Fibroblast of lung (primary cell): ENCODE results near the gene PIK3CD. TPM values are rescaled to one million over a fixed set of nuclear protein-coding genes. Genes with fewer than 3 reads are reported as not detected.

Experiments
- DNase-seq, 2 donors: peaks; one replicate each; pipeline versions ENCODE4 v3.0.0 to v3.0.0-alpha.2; 2010; ENCODE audit warnings: low read depth in 2 of 2
- H2AFZ ChIP-seq: 2 replicates; pipeline ENCODE4 v1.5.1; 2012; ENCODE audit warnings: low read length, control low read depth, inconsistent platforms
- H3K27ac ChIP-seq: 2 replicates; pipeline ENCODE4 v1.5.1; 2011; ENCODE audit warnings: low read length, control low read depth; ENCODE audit not compliant: insufficient read depth
- H3K27me3 ChIP-seq: 2 replicates; pipeline ENCODE4 v1.5.1; 2011; ENCODE audit warnings: mild to moderate bottlenecking, low read length; ENCODE audit not compliant: control insufficient read depth, insufficient read depth
- H3K36me3 ChIP-seq: 2 replicates; pipeline ENCODE4 v1.5.1; 2011; ENCODE audit warnings: low read length; ENCODE audit not compliant: control insufficient read depth, insufficient read depth
- H3K4me1 ChIP-seq: 2 replicates; pipeline ENCODE4 v1.5.1; 2011; ENCODE audit warnings: low read length; ENCODE audit not compliant: control insufficient read depth, insufficient read depth; ENCODE audit errors: extremely low read depth
- H3K4me2 ChIP-seq: 2 replicates; pipeline ENCODE4 v1.5.1; 2011; ENCODE audit warnings: low read length, control low read depth; ENCODE audit not compliant: insufficient read depth; ENCODE audit errors: extremely low read depth
- H3K4me3 ChIP-seq, 4 experiments: fragments of 200-600 bp in 1 of 4; sonication (generic) in 1 of 4; replicated peaks in 1 of 4; 2 replicates each; pipeline ENCODE4 v1.5.1; 2011 to 2016; ENCODE audit warnings: low read length in 4 of 4, low read depth in 3 of 4, mild to moderate bottlenecking in 3 of 4, control low read depth in 2 of 4, inconsistent platforms in 1 of 4, mixed read lengths in 1 of 4; ENCODE audit not compliant: insufficient read depth in 1 of 4; ENCODE audit errors: control extremely low read depth in 1 of 4
- H3K79me2 ChIP-seq: 2 replicates; pipeline ENCODE4 v1.5.1; 2012; ENCODE audit warnings: mild to moderate bottlenecking, low read length, inconsistent platforms; ENCODE audit not compliant: control insufficient read depth, insufficient read depth
- H3K9ac ChIP-seq: 2 replicates; pipeline ENCODE4 v1.5.1; 2011; ENCODE audit warnings: mild to moderate bottlenecking, low read length, control low read depth; ENCODE audit not compliant: insufficient read depth
- H3K9me3 ChIP-seq: 2 replicates; pipeline ENCODE4 v1.5.1; 2012; ENCODE audit warnings: low read depth, low read length; ENCODE audit not compliant: control insufficient read depth, insufficient read depth
- H4K20me1 ChIP-seq: 2 replicates; pipeline ENCODE4 v1.5.1; 2011; ENCODE audit warnings: low read length; ENCODE audit not compliant: control insufficient read depth, insufficient read depth; ENCODE audit errors: extremely low read depth
- EZH2 ChIP-seq: IDR thresholded peaks from 2 replicates; pipeline ENCODE4 v1.5.1; 2012; ENCODE audit warnings: low read length, control low read depth, mild to moderate bottlenecking; ENCODE audit errors: missing control alignments
- polyA plus RNA-seq, 2 donors: library from polyadenylated mRNA; depleted of rRNA in 1 of 2; stranded (reverse) in 1 of 2; unstranded in 1 of 2; fragments of >200 nt; gene quantifications; 2 replicates each; pipeline ENCODE4 v1.2.1, GENCODE V29; 2011 to 2012; ENCODE audit warnings: missing spikeins in 1 of 2
- total RNA-seq: library from RNA; depleted of rRNA; stranded (reverse); fragments of >200 nt; gene quantifications from 2 replicates; pipeline ENCODE4 v1.2.1, GENCODE V29; 2014
- TF ChIP-seq, protein P1 (sequence below), 2 donors: IDR thresholded peaks in 1 of 2; conservative IDR thresholded peaks in 1 of 2; 1 replicate in 1 of 2; 2 replicates in 1 of 2; pipeline ENCODE4 v1.5.1; 2011 to 2012; ENCODE audit warnings: low read length in 2 of 2, control low read depth in 1 of 2, inconsistent platforms in 1 of 2, low read depth in 1 of 2, mild to moderate bottlenecking in 1 of 2

The PIK3CD gene
- total and polyA plus RNA-seq, 2 donors (not counting 1 experiment from before 2014, with no cell fraction given), result 2.8 to 6.4 TPM

DNA sequence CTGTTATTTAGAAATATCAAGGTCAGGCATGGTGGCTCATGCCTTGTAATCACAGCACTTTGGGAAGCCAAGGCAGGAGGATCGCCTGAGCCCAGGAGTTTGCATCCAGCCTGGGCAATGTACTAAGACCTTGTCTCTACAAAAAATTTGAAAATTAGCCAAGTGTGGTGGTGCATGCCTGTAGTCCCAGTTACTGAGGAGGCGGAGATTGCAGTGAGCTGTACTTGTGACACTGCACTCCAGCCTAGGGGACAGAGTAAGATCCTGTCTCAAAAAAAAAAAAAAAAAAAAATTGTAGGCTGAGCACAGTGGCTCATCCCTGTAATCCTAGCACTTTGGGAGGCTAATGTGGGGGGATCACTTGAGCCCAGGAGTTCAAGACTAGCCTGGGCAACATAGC, 45.3 kb downstream of the PIK3CD start:
- Histone ChIP-seq H3K4me1 (peaks cover 4% of the 10 kb centered on the region), H3K27me3 (no peaks in the 10 kb centered on the region), H3K9ac (no peak overlapping the region)

DNA sequence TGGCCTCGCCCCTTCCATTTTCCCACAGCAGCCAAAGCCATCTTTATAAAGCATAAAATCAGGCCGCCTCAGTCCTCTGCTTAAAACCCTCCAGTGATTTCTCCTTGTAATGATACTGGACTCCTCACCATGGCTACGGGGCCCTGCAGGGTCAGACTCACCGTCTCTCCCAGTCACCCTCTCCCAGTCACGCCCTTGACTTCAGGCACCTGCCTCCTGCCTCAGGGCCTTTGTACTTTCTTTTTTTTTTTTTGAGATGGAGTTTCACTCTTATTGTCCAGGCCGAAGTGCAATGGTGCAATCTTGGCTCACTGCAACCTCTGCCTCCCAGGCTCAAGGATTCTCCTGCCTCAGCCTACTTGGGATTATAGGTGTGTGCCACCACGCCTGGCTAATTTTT, 47.8 kb downstream of the PIK3CD start:
- Histone ChIP-seq H3K4me2 (no peak overlapping the region), H4K20me1 (no peaks in the 10 kb centered on the region), H3K36me3 (no peaks in the 10 kb centered on the region), H3K27ac (no peak overlapping the region), H3K9me3 (no peaks in the 10 kb centered on the region), H3K4me3 (no peak overlapping the region), H3K4me1 (peaks cover 4% of the 10 kb centered on the region), H3K79me2 (no peaks in the 10 kb centered on the region), H3K9ac (no peak overlapping the region), H3K27me3 (no peaks in the 10 kb centered on the region), H2AFZ (no peak overlapping the region)
- no peak for DNase-seq
- no peak for TF ChIP-seq EZH2
- TF ChIP-seq, protein P1, sequence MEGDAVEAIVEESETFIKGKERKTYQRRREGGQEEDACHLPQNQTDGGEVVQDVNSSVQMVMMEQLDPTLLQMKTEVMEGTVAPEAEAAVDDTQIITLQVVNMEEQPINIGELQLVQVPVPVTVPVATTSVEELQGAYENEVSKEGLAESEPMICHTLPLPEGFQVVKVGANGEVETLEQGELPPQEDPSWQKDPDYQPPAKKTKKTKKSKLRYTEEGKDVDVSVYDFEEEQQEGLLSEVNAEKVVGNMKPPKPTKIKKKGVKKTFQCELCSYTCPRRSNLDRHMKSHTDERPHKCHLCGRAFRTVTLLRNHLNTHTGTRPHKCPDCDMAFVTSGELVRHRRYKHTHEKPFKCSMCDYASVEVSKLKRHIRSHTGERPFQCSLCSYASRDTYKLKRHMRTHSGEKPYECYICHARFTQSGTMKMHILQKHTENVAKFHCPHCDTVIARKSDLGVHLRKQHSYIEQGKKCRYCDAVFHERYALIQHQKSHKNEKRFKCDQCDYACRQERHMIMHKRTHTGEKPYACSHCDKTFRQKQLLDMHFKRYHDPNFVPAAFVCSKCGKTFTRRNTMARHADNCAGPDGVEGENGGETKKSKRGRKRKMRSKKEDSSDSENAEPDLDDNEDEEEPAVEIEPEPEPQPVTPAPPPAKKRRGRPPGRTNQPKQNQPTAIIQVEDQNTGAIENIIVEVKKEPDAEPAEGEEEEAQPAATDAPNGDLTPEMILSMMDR (conservative IDR thresholded peaks at IDR 0.05 in 1 of 2, IDR thresholded peaks at IDR 0.05 in 1 of 2; ENCODE audit: low read depth in 1 of 2, low read length in 2 of 2), result no peak

More for the DNA sequence above, 45.3 kb downstream of the PIK3CD start:
- Histone ChIP-seq H2AFZ (no peak overlapping the region), H3K9me3 (no peaks in the 10 kb centered on the region), H3K27ac (no peak overlapping the region), H3K4me2 (no peak overlapping the region), H3K4me3 (no peak overlapping the region), H3K36me3 (no peaks in the 10 kb centered on the region), H4K20me1 (no peaks in the 10 kb centered on the region), H3K79me2 (no peaks in the 10 kb centered on the region)
- TF ChIP-seq, protein P1 (conservative IDR thresholded peaks at IDR 0.05 in 1 of 2, IDR thresholded peaks at IDR 0.05 in 1 of 2; ENCODE audit: low read depth in 1 of 2, low read length in 2 of 2), result no peak
- no peak for TF ChIP-seq EZH2
- no peak for DNase-seq

DNA sequence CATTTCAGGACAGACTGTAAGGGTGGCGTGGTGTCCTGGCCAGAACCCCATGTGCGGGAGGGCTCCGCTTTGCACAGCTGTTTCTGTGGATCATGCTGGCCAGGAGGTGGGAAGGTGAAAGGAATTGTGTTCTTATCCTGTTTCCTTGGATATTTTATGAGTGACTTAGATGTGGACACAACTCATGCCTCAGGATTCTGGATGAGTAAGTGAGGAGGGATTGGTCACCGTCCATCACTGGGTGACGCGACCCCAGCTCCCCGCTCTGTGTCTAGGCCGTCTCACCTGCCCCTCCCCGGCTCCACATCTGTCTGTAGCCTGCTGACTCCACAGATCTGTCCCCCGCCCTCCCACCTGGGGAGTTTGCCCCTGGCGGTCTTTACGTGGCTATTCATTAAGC, 48.8 kb downstream of the PIK3CD start:
- Histone ChIP-seq H3K4me3 (no peak overlapping the region), H2AFZ (no peak overlapping the region), H3K27ac (peak overlapping the region; percentile 56), H3K4me1 (peaks cover 4% of the 10 kb centered on the region), H3K9me3 (no peaks in the 10 kb centered on the region), H3K9ac (no peak overlapping the region), H3K36me3 (no peaks in the 10 kb centered on the region), H3K4me2 (peak overlapping the region; percentile 44), H4K20me1 (no peaks in the 10 kb centered on the region), H3K27me3 (no peaks in the 10 kb centered on the region), H3K79me2 (no peaks in the 10 kb centered on the region)
- TF ChIP-seq EZH2, result no peak
- TF ChIP-seq, protein P1 (conservative IDR thresholded peaks at IDR 0.05 in 1 of 2, IDR thresholded peaks at IDR 0.05 in 1 of 2; ENCODE audit: low read depth in 1 of 2, low read length in 2 of 2), result no peak
- DNase-seq, result peak; percentile 50 to 93
